Stimulated activated CD4-positive, alpha-beta T cell treated with anti-CD3 and anti-CD28 coated beads, Interleukin-2, amount 100 ng/mL, for 4 hours (primary cell): Measurements from ENCODE around the gene SPRR1B.
"Not testable (repeated sequence)": the region's sequence is repeated elsewhere in the genome, so short reads cannot be mapped to it uniquely, and the experiment has no call there.

Source experiments
- DNase-seq: peaks from one replicate; pipeline ENCODE4 v3.0.0-alpha.2; 2020; ENCODE audit warnings: low read depth

Gene SPRR1B

GRCh38 chr1:153030895-153031294 is at the start of gene SPRR1B:
SPRR1B (plus strand) TSS chr1:153031203; CDS start chr1:153032346, 1,143 bp downstream.
- DNase-seq, result no peak

GRCh38 chr1:152982076-152982475 is 48.9 kb upstream of the SPRR1B start:
- no peak for DNase-seq

- no peak for DNase-seq
Observed at GRCh38 chr1:152983234-152983633, 47.8 kb upstream of the SPRR1B start.

GRCh38 chr1:152983743-152984142 is 47.3 kb upstream of the SPRR1B start, which contains the start of gene SPRR1A:
SPRR1A (plus strand) TSS chr1:152984081; CDS start chr1:152985231, 1,150 bp downstream.
- no peak for DNase-seq

GRCh38 chr1:152986578-152986977 is 44.4 kb upstream of the SPRR1B start:
- DNase-seq, result no peak

GRCh38 chr1:152993186-152993585 is 37.8 kb upstream of the SPRR1B start:
- DNase-seq, result no peak

GRCh38 chr1:152995842-152996241 is 35.2 kb upstream of the SPRR1B start:
- DNase-seq, result no peak

GRCh38 chr1:152996633-152997400 is 34.2 kb upstream of the SPRR1B start:
- no peak for DNase-seq

- no peak for DNase-seq
Observed at GRCh38 chr1:152997901-152998300, 33.1 kb upstream of the SPRR1B start.

GRCh38 chr1:152998476-152998875 is 32.5 kb upstream of the SPRR1B start:
- no peak for DNase-seq

GRCh38 chr1:152999818-153000217 is 31.2 kb upstream of the SPRR1B start:
- no peak for DNase-seq

GRCh38 chr1:153000294-153000693 is 30.7 kb upstream of the SPRR1B start:
- no peak for DNase-seq

GRCh38 chr1:153001382-153001781 is 29.6 kb upstream of the SPRR1B start, which contains the start of gene SPRR3:
SPRR3 (plus strand) TSS chr1:153001749; CDS start chr1:153003021, 1,272 bp downstream.
- no peak for DNase-seq

- not testable (repeated sequence) for DNase-seq
Observed at GRCh38 chr1:153011235-153011758, 19.7 kb upstream of the SPRR1B start.

GRCh38 chr1:153021829-153022228 is 9.2 kb upstream of the SPRR1B start:
- not testable (repeated sequence) for DNase-seq

- not testable (repeated sequence) for DNase-seq
Observed at GRCh38 chr1:153022340-153022739, 8.7 kb upstream of the SPRR1B start.

- DNase-seq, result no peak
Observed at GRCh38 chr1:153023109-153023508, 7.9 kb upstream of the SPRR1B start.

GRCh38 chr1:153024413-153024812 is 6.6 kb upstream of the SPRR1B start:
- no peak for DNase-seq

GRCh38 chr1:153025797-153026196 is 5.2 kb upstream of the SPRR1B start:
- DNase-seq, result no peak

GRCh38 chr1:153028766-153029165 is 2.2 kb upstream of the SPRR1B start:
- DNase-seq, result no peak

GRCh38 chr1:153032073-153032472 is 1.1 kb downstream of the SPRR1B start:
- no peak for DNase-seq

- no peak for DNase-seq
Observed at GRCh38 chr1:153032677-153033308, 1.8 kb downstream of the SPRR1B start.

- no peak for DNase-seq
Observed at GRCh38 chr1:153035211-153035610, 4.2 kb downstream of the SPRR1B start.
